HG02852 (cell line): ENCODE measurements around the gene ACVRL1.
A peak's percentile ranks its signal among the peaks of the same experiment; 100 is the strongest.

Experiments
- ATAC-seq: cut with Tn5 transposase; IDR thresholded peaks from one replicate; pipeline ENCODE4 v1.9.1; 2021; ENCODE audit warnings: mild to moderate bottlenecking, moderate library complexity; ENCODE audit not compliant: unreplicated experiment

Gene ACVRL1

DNA sequence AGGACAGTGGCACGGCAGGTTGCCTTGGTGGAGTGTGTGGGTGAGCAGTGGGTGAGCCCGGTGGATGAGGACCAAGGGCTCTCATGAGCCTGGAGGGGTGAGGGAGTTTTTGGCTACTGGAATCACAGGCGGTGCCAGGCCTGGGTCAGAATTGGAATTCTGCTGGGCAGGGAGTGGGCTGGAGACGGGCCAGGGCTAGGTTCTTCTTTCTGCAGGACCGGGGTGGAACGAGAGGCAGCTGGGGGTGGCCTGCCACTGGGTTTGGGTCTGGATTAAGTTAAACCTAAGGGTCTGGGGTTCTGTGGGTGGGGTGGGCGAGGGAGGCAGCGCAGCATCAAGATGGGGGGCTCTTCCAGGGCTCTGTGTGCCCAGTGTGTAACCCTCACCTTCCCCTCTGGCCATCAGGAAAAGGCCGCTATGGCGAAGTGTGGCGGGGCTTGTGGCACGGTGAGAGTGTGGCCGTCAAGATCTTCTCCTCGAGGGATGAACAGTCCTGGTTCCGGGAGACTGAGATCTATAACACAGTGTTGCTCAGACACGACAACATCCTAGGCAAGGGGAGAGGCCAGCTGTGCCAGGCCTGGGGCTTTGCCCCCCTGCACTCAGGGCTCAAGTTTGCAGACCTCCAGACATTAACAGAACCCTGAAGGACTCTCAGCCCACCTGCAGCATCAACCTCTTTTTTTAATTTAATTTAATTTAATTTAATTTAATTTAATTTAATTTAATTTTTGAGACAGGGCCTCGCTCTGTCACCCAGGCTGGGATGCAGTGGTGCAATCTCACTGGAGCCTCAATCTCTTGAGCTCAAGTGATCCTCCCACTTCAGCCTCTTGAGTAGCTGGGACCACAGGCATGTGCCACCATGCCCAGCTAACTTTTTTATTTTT, 7.0 kb downstream of the ACVRL1 start:
- ATAC-seq = no peak

DNA sequence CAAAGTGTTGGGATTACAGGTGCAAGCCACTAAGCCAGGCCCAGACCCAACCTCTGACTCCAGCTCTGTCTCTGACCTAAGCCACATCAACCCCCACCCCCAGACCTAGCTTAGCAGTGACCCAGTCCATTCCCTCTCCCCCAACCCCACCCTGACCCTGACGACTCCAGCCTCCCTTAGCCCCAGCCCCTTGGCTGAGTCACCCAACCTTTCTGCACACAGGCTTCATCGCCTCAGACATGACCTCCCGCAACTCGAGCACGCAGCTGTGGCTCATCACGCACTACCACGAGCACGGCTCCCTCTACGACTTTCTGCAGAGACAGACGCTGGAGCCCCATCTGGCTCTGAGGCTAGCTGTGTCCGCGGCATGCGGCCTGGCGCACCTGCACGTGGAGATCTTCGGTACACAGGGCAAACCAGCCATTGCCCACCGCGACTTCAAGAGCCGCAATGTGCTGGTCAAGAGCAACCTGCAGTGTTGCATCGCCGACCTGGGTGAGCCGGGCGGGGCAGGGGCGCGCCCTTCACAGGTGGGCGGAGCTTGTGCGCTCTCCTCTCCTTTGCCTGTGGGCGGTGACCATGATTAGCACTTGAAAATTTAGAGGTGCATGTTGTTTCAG, 7.8 kb downstream of the ACVRL1 start:
- ATAC-seq = no peak

DNA sequence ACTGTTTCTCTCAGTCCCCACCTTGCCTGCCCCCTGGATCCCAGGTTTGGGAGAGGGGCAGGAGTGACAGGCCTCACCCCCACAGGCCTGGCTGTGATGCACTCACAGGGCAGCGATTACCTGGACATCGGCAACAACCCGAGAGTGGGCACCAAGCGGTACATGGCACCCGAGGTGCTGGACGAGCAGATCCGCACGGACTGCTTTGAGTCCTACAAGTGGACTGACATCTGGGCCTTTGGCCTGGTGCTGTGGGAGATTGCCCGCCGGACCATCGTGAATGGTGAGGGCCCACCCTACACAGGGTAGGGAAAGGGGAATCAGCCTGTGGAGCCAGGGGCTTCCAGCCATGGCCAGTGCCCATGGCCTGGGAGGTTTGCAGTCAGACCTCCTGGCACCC, 8.6 kb downstream of the ACVRL1 start:
- ATAC-seq = no peak

DNA sequence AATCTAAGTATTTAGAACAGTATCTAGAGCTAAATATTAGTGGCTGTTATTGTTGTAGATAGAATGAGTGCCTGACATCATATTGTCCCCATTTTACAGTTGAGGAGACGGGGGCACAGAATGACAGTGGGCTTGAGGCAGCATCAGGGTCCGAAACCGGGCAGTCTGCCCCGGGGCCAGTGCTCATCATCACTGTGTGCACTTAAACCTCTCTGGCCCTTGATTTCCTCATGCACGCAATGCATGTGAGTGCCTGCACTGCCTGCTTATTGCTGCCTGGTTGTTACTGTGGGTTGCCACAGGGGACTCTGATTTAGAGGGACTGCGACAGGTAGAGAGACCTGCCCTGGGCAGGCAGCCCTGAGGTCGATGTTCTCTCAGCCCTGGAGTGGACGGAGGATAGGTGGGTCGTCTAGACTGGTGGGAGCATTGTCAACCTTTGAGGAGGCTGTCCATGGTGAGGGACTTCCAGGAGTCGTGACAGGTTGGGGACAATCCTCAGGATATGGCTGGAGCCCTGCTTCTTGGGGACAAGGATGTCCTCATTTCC, 9.8 kb downstream of the ACVRL1 start:
- ATAC-seq = no peak

DNA sequence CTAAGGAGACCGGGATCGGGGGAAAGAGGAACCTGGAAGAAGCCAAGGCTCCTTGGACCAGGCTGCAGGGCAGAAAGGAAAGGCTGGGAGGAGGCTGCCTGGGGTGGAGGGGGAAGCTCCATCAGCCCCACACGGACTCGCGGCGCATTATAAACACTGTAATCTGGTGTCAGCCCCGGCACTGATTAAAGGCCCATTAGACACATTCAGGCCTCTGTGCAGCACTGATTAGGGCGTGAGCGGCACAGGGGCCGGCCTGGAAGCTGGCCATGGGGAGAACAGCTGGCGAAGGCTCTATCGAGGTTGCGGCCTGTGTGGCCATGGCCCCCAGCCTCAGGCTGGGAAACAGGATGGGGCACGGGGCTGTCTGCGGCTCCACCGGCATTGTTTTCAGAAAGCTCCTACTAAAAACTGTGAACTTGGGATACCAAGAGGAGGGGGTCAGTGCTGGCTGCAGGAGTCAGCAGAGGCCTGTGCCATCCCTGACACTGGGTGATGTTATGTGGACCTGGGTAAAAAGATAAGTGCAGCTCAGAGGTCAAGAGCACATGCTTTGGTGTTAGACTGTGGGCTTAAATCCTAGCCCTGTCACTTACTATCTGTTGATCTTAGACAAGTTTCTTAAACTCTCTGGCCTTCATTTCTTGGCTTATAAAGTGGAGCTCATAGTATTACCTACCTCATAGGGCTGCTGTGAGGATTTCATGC, 10.6 kb downstream of the ACVRL1 start:
- ATAC-seq = no peak

DNA sequence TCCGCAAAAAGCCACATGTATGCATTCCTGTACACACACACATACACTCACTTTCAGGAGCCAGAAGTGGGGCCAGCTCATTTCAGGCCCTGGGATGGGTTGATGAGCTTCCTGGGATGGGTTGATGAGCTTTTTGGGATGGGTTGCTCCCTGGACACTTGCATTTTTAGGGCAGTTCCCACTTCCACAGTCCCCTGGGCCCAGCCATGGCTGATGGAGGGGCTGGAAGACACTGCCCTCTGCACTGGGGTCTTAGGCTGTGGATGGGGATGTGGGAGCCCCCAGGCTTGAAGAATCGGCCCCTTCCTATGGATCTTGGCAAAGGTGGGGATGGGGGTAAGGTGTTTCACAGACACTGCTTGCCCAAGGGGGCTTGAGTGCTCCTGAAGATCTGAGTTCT, 12.7 kb downstream of the ACVRL1 start:
- ATAC-seq = no peak

DNA sequence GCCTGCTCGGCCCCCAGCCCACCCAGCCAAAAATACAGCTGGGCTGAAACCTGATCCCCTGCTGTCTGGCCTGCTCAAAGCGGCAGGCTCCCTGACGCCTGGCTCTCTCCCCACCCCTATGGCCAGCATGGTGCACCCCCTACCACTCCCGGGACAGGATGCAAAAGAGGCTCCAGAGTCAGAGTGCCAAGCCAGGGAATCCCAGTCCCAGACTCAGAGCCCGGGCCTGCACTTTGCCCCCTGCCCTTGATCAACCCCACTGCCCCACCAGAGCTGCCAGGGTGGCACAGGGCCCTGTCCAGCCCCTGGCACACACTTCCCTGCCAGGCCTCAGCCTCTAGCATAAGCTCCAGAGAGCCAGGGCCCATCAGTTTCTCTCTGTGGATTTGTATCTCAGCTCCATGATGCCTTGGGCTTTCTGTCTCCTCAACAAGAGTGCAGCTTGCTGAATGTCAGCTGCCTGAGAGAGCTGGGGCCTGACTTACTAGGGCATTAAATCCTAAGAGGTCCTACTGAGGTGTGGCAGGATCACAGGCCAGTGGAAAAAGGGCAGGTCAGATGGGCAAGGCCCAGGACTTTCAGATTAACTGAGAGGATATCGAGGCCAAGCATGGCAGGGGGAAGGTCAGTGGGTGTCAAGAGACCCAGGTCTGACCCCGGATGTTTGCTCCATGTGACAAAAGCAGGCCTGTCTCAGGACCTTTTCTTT, 13.9 kb downstream of the ACVRL1 start:
- no peak for ATAC-seq

DNA sequence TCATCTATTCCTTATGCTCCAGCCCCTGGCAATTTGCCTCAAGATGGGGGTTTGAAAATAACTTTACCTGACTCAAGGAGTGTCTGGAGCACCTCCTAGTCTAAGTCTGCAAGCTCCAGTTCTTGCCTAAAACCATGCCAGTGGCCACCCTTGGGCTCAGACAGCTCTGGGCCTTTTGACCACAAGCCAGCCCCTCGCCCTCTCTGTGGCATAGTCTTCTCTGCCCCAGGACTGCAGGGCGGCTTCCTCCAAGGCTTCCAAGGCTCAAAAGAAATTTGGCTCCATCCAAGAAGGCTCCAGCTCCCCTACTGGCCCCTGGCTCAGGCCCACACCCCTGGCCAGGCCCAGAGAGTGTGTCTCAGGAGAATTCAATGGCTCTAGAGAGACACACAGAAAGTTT, 14.8 kb downstream of the ACVRL1 start:
- no peak for ATAC-seq

DNA sequence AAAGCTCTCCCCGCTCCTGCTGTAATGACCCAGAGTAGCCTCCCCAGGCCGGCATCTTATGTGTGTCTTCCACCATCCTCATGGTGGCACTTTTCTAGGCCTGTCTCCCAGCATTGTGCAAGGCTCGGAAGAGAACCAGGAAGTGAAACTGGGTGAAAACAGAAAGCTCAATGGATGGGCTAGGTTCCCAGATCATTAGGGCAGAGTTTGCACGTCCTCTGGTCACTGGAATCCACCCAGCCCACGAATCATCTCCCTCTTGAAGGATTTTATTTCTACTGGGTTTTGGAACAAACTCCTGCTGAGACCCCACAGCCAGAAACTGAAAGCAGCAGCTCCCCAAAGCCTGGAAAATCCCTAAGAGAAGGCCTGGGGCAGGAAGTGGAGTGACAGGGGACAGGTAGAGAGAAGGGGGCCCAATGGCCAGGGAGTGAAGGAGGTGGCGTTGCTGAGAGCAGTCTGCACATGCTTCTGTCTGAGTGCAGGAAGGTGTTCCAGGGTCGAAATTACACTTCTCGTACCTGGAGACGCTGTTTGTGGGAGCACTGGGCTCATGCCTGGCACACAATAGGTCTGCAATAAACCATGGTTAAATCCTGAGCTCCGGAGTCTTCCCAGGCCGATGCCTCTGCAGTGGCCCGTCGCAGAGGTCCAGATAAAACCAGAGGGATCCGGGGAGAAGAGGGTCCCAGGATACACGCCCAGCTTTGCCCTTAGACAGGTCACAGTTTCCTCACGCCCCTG, 15.6 kb downstream of the ACVRL1 start:
- no peak for ATAC-seq

DNA sequence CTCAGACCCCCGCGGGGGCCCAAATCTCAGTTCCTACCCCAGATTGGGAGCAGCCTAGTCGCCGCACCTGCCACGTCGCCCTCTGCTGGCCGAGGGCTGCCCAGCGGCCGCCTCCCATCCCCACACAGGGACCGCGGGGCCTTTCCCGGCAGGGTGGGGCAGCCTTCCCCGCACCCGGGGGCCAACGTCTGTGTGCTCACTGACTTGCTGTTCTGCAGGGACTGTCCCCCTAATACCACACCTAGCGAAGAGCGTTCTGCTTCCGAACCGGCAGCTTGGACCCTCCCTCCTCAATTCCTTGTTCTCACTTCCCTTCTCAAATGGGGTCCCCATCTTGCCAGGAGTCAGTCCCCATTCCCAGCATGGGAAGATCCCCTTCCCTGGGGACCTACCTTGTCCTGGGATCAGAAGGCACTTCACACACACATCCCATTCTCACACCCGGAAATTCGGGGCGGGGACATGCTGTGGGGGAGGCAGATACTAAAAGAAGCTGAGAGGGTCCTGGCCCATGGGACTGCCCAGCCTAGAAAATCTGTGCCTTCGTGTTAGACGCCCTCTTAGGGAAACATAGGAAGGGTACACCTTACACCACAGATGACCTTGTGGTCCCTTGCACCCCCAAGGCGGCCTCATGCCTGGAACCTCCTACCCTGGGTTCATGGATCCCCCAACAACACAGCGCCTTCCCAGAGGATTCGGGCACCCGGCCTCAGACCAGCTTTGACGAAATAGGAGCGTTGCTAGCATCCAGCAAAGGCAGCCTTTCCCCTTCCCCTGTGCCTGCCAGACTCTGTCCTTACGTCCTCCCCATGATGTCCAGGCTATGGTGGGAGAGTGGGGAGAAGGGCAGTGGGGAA, 16.4 kb downstream of the ACVRL1 start:
- peak; percentile 42 for ATAC-seq

DNA sequence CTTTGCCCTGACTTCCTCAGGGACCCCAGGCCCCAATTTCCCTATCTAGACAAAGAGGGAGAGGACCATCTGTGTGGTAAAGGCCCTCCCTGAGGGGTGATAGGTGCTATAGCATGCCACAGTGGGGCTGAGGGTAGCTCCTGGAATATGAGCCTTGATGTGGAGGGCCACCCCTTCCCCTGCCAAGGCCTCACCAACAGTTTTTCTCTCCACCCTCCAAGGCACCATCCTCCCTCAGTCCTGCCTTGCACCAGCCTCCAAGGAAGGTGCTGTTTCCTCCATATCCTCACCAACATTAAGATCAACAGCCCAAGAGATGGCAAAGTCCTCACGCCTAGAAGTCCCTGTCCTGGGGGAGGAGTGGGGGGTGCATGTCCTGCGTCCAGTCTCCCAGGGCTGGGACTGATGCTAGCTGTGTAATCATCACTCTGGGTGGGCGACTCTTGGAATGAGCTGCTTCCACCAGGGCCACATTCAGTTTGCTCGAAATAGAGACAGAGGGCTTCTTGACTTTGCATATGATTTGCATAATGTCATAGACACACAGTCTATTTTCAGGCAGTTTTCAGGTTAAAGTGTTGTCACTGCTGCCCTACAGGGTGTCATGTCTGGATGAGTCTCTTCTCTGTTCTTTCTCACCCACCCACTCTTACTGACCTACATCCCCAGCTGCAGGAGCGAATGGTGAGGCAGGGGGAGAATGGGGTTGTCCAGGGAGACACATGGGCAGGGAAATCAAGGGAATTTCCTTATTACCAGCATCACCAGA, 17.4 kb downstream of the ACVRL1 start:
- ATAC-seq = peak; percentile 63

DNA sequence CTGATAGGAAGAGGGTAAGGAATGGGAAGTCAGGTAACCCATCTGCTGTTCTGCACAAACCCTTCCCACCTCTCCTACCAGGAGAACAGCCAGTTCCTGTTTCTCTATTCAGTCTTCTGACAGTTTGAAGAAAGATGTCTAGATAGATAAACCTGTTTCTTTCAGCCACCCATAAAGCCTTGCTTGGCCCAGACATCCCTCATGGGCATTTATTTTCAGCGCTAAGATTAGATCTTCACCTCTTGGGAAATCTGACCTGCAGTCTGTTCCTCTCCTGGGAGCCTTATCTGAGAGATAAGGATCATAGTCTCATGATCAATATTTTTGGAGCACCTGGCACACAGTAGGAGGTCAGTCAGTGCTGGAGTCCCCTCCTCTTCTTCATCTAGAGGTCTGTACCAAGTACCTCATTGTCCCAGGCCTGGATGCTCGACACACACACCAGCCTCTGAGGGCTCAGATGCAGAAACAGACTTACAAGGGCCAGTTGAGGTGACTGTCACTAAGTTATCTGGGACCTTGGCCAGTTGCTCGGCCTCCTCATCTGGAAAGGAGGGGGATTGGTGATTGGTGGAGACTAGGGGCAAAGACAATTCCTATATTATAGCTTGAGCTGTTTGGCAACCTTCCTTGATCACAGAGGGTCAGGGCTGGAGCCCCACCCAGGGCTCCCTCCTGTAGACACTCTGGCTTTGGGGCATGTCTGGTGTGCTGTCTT, 18.2 kb downstream of the ACVRL1 start:
- ATAC-seq = no peak

DNA sequence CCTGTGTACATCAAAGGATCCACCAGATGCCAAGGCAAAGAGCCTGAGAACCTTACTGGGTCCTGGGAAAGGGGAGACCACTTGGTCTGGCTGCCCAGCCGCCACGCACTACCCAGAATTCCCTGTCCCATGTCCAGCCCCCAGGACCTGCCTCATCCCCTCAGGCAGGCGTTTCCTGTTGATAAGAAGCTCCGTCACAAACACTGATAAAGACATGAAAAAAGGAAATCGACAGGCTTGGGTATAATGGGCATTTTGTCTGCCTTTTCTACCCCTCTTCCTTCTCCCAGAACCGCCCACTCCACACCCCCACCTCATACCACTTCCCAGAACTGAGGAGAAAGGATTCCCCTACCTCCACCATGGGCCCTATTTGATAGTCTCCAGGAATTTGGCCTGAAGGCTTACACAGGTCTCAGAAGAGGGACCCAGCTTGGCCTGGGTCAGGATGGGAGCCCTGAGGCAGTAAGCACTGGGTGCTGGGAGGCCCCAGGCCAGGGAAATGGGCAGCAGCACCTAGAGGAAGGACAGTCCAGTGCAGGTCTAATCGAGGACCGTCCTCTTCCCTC, 18.8 kb downstream of the ACVRL1 start:
- ATAC-seq = no peak

DNA sequence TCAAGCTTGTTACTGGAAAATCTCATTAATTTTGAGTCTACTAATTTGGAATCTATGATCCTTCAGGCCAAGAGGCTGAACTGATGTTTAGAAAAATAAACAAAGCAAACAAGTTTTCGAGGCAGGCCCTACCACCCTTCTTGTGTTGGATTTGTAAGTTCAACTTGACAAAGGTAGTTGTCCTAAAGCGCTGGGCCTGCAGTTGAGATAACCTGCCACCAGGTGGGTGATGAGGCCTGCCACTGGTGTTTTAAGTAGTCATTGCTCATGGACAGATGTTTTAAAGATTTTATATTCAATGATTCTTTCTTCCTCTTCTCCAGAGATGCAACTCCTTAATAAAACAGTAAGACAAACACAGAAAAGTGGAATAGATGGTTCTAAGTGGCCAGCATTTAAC, 19.4 kb downstream of the ACVRL1 start:
- ATAC-seq = no peak

DNA sequence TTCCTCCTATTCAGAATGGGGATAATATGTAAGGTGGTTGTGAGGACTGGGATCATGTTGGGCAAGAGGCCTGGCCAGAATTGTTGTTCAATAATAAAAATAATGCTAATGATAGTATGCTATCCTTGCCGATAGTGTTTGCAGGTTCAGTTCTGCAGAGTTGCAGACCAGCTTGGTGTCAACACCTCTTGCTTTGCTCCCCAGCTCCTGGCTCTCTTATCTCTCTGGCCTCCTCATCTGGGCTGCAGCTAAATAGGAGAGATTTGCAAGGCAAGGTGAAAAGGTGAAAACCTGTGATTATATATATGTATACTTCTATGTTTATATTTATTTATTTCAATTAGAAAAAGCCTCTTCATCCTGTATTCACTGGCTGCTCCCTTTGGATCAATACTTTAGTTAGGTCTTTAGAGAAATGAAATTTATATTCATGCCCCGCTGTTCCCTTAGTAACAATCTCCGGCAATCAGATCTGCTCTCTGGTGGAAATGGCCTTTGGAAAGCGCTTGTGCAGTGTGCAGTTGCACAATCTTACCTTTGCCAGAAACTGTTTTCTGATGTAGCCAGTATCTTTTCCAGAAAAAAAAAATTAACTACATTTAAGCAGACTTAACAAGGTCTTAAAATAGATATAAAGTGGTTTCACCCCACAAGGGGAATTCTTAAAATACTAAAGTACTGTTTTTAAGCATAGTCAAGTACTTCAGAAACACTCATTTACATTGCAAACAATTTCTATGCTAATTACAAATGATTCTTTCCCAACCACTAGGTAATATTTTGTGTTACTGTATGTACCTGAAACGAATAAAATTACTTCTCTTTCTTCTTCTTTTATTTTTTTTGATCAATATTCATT, 25.1 kb downstream of the ACVRL1 start:
- ATAC-seq = no peak

DNA sequence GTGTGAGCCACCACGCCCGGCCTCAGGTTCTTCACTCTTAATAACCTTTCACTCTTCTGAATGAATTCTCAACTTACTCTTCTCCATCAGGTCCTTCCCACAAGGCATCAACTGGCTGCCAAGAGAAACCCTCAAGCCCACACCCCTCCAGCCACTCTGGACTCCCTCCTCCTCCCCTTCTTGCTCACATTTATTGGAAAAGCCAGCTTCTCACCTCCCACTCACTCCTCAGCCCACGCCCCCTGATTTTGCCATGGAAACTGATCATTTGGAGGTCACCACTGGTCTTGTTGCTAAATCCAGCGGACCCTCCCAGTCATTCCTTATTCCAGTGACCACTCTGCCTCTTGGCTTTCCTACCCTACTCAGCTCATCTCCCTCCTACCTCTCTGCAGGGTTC, 26.8 kb downstream of the ACVRL1 start:
- no peak for ATAC-seq

DNA sequence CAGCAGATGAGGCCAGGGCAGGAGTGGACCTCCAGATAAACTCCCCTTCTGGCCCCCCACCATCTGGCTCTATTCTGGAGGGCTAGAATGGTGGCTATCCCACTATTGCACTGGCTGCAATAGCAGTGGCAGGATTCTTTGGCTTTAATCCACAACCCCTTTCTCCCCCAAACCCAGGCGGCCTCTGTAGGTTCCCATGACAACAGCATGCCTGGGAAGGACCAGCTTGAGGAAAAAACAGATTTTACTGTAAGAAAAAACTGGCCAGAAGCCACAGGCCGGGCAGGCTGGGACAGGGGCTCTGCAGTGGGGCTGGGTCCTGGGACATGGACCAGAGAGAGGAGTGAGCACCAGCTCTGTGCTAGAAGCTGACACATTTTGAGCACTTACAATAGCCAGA, 30.6 kb downstream of the ACVRL1 start:
- ATAC-seq = no peak
